Head of caudate nucleus (tissue), 42 donors: ENCODE measurements around the gene MGRN1.

Experiments used
- DNase-seq, 42 donors: peaks; one replicate each; pipeline versions ENCODE4 v3.0.0 to v3.0.0-alpha.2; 2020 to 2021; ENCODE audit warnings: mixed read lengths in 7 of 42
- intact Hi-C: fragments of 100-400 bp; cut with DNase I; formaldehyde crosslinking; loops from one replicate; pipeline ENCODE4 v1.15.0; 2022

MGRN1 gene

GRCh38 chr16:4663777-4664465 lies 39.3 kb downstream of the MGRN1 start:
- DNase-seq: peak in 33 of 42 donors; percentile 34 to 76 (median 58)
- intact Hi-C loops: no loop called here

- intact Hi-C loops: no loop called here
- no peak for DNase-seq
These were observed 40.2 kb downstream of the MGRN1 start for GRCh38 chr16:4664538-4665418.

GRCh38 chr16:4666537-4667202 lies 42.0 kb downstream of the MGRN1 start:
- peak in 29 of 42 donors; percentile 30 to 79 (median 56) for DNase-seq
- intact Hi-C loops: no loop called here

- intact Hi-C loops: no loop called here
- peak in 22 of 42 donors; percentile 29 to 78 (median 51) for DNase-seq
These were observed 42.8 kb downstream of the MGRN1 start for GRCh38 chr16:4667203-4667963.

GRCh38 chr16:4668313-4668960 lies 43.8 kb downstream of the MGRN1 start:
- no peak for DNase-seq
- intact Hi-C loops: no loop called here

GRCh38 chr16:4673387-4674046 lies 48.9 kb downstream of the MGRN1 start:
- peak in 29 of 42 donors; percentile 29 to 77 (median 57) for DNase-seq
- intact Hi-C loops: no loop called here

GRCh38 chr16:4674926-4675530 lies 50.4 kb downstream of the MGRN1 start:
- no peak for DNase-seq

GRCh38 chr16:4675864-4676786 lies 51.5 kb downstream of the MGRN1 start:
- DNase-seq: no peak
- intact Hi-C loops: no loop called here

More at GRCh38 chr16:4674926-4675530, 50.4 kb downstream of the MGRN1 start:
- intact Hi-C loops: no loop called here

- intact Hi-C loops: no loop called here
- DNase-seq: no peak
These were observed 52.2 kb downstream of the MGRN1 start for GRCh38 chr16:4676831-4677230.

- intact Hi-C loops: no loop called here
- peak in 9 of 42 donors; percentile 40 to 70 (median 65) for DNase-seq
These were observed 52.8 kb downstream of the MGRN1 start for GRCh38 chr16:4677390-4677789.

- intact Hi-C loops: no loop called here
- no peak for DNase-seq
These were observed 53.4 kb downstream of the MGRN1 start for GRCh38 chr16:4677994-4678393.

GRCh38 chr16:4678596-4678995 lies 54.0 kb downstream of the MGRN1 start:
- intact Hi-C loops: no loop called here

GRCh38 chr16:4679156-4679849 lies 54.7 kb downstream of the MGRN1 start:
- DNase-seq: no peak
- intact Hi-C loops: no loop called here

More at GRCh38 chr16:4678596-4678995, 54.0 kb downstream of the MGRN1 start:
- DNase-seq: no peak

- intact Hi-C loops: loop anchor here (5.0 kb wide), 1 partner anchor 58 kb away; the partner anchor contains the start of gene MGRN1
- peak in 8 of 42 donors; percentile 39 to 69 (median 54) for DNase-seq
These were observed 55.4 kb downstream of the MGRN1 start for GRCh38 chr16:4679850-4680636.
